Stimulated activated CD4-positive, alpha-beta T cell treated with anti-CD3 and anti-CD28 coated beads, Interleukin-4, amount 100 ng/mL, for 24 hours (primary cell): ENCODE results near the gene SEC31B.
A peak's percentile ranks its signal among the peaks of the same experiment; 100 is the strongest.

Experiments
- DNase-seq: peaks from one replicate; pipeline ENCODE4 v3.0.0-alpha.2; 2020

The SEC31B gene, protein sequence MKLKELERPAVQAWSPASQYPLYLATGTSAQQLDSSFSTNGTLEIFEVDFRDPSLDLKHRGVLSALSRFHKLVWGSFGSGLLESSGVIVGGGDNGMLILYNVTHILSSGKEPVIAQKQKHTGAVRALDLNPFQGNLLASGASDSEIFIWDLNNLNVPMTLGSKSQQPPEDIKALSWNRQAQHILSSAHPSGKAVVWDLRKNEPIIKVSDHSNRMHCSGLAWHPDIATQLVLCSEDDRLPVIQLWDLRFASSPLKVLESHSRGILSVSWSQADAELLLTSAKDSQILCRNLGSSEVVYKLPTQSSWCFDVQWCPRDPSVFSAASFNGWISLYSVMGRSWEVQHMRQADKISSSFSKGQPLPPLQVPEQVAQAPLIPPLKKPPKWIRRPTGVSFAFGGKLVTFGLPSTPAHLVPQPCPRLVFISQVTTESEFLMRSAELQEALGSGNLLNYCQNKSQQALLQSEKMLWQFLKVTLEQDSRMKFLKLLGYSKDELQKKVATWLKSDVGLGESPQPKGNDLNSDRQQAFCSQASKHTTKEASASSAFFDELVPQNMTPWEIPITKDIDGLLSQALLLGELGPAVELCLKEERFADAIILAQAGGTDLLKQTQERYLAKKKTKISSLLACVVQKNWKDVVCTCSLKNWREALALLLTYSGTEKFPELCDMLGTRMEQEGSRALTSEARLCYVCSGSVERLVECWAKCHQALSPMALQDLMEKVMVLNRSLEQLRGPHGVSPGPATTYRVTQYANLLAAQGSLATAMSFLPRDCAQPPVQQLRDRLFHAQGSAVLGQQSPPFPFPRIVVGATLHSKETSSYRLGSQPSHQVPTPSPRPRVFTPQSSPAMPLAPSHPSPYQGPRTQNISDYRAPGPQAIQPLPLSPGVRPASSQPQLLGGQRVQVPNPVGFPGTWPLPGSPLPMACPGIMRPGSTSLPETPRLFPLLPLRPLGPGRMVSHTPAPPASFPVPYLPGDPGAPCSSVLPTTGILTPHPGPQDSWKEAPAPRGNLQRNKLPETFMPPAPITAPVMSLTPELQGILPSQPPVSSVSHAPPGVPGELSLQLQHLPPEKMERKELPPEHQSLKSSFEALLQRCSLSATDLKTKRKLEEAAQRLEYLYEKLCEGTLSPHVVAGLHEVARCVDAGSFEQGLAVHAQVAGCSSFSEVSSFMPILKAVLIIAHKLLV

DNA sequence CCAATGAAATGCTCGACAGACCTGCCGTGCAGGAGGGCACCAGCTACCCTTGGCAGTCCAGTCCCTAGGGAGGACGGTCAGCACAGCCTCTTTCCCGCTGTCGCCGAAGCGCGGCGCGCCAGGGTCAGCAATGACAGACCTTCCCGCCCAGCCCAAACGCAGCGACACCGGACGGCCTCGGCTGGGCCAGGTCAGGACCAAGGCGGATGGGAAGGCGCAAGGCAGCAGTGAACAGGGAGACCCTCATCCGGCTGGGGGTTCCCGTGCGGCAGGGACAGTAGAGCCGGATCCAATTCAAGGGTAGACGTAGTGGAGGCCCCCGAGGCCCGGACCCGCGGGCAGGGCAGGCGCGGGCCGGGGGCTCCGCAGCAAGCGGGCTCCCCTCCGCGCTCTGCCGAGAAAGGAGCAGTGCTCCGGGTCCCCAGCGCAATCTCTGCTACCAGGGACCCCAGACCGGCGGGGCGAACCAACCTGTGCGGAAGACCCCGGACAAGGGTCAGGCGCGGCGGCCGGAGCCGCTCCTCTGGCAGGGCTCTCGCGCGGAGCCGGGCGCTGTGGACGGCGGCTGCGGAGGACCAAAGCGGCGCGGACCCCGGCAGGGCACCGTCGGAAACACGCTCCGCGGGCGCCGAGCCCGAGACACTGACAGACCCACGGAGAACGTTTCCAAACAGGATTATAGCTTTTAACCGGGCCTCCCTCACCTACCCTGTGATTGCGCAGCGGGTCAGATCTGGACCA is at the start of gene SEC31B:
TSS of gene SEC31B (minus strand) at position 551 of the 741 bp plus-strand sequence. CDS start 2,909 bp downstream, outside the sequence.
- no peak for DNase-seq

- no peak for DNase-seq
Observed at GRCh38 chr10:100568912-100569311, 49.3 kb upstream of the SEC31B start.

DNA sequence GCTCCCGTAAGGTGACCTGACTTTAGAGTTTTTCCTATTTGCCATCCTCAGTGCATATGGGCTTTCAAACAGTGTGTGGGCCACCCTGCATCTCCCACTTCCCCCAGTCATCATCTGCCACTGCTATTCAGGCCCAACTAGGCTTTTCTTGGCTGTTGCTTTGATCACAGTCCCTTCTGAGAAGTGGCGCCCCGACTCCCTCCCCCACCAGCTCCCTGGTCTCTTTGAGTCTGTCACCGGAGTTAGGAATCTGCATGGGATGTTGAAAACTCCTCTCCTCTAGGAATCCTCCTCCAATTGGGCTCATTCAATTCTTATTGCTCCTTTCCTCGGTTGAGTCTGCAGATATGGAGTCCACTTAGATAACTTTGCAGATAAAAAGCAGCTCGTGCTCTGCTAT is 48.2 kb upstream of the SEC31B start:
- no peak for DNase-seq

DNA sequence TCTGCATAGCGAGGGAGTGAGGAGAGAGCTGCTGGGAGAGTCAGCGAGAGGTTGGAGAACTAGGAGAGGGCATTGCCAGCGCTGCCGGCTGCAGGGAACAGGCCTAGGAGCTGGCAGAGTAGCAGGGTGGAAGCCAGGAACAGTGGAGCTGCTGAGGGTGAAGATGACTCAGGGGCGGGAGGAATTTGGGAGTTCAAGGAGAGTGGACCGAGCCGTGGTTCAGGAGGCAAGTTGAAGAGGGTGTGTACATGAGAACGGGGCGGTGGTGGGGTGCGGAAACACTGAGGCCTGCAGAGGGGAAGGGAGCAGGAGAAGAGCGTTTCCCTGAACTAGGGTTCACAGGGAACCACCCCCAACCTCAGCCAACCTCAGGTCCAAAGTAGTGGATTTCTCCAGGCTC is 47.6 kb upstream of the SEC31B start:
- no peak for DNase-seq

GRCh38 chr10:100566561-100566960 is 46.9 kb upstream of the SEC31B start:
- DNase-seq: no peak

- DNase-seq: no peak
Observed at GRCh38 chr10:100565206-100565985, 45.7 kb upstream of the SEC31B start.

- peak; percentile 82 for DNase-seq
Observed at GRCh38 chr10:100562008-100562672, 42.5 kb upstream of the SEC31B start.

DNA sequence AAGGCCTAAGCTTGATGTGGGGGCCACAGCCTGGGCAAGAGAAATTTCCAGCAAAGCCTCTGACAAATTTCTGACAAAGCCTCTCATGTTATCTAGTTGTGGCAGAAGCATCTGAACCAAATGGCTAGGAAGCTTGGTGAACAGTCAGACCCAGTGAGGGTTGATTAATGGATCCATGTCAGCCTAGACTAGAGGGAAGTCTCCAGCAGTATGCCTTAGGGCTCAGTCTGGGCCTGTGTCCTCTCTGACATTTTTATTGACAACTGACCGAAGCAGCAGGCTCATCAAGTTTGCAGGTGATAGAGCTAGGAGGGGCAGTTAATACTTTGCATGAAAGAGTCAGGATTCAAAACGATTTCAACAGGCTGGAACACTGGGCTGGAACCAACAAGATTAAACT is 41.3 kb upstream of the SEC31B start:
- no peak for DNase-seq

DNA sequence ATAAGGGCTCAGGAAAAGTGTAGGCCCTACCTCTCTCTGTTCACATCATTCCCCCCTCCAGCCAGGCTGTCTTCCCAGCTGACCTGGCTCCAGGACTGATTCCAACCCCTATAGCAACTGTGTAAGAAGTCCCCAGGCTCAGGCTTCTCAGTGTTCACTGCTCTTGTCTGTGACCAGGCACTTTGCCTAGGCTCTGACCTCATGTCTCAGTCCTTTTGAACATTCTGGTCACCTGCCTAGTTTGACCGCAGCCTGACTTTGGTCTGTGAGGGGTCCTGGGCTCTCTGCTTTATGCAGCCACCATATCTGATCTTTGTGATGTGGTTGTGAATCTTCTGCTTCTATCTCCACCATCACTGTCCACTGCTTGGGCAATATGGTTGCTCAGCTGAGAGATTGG is 40.6 kb upstream of the SEC31B start:
- no peak for DNase-seq

DNA sequence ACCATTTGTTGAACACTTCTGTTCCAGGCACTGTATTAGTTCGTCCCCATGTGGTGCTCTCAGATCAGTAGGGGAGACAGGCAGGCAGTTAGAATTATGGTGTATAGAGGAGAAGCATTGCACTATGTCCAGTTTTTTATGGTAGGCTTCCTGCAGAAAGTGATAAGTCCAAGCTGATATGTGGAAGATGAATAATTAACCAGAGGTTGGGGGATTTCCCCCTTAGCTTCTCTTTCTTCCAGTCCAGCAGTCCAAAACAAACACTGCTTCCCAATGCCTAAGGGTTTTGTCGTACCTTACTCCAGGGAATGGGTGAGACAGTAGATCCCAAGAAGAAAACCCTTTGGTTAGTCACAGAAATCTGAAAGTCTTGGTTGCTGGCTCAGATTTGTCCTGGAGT is 35.2 kb upstream of the SEC31B start:
- DNase-seq: no peak

DNA sequence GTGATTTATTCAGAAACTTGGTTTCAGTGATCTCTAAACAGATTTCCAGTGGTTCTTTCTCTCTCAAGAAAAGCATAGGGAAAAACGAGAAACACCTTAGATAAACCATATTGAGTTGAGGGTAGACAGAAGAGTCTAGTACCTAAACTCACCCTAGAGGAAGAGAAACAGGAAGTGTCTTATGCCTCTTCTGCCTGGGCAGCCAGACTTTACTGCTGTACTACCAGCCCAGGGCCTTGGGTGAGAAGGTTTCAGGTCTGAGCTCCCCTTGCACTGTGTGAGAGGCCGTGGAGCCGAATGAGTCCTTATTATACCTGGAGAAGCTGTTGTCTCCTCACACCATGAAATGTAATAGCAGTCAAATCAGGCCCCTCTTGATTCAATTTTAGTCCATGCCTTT is 34.3 kb upstream of the SEC31B start:
- no peak for DNase-seq

GRCh38 chr10:100551738-100552137 is 32.1 kb upstream of the SEC31B start:
- DNase-seq: no peak

GRCh38 chr10:100551196-100551595 is 31.5 kb upstream of the SEC31B start:
- DNase-seq: no peak

DNA sequence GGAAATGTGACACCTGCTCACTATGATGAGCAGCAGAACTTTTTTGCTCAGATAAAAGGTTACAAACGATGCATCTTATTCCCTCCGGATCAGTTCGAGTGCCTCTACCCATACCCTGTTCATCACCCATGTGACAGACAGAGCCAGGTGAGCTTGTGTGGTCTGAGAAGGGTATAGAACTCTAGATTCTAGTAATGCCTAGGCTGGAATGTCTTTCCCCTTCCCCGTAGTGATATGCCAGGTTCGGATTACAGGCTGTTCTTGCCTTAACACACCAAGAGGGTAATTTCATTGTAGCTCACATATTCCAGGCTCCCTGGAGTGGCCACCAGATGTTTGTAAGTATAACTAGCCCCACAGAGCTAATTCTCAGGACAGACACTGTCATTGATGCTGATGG is 25.3 kb upstream of the SEC31B start:
- DNase-seq: no peak

GRCh38 chr10:100537475-100537874 is 17.8 kb upstream of the SEC31B start:
- DNase-seq: no peak

- DNase-seq: peak; percentile 91
Observed at GRCh38 chr10:100535715-100536353, 16.2 kb upstream of the SEC31B start, which contains the start of gene HIF1AN. Gene HIF1AN (plus strand): TSS chr10:100535943. CDS start chr10:100535959, 16 bp downstream.

DNA sequence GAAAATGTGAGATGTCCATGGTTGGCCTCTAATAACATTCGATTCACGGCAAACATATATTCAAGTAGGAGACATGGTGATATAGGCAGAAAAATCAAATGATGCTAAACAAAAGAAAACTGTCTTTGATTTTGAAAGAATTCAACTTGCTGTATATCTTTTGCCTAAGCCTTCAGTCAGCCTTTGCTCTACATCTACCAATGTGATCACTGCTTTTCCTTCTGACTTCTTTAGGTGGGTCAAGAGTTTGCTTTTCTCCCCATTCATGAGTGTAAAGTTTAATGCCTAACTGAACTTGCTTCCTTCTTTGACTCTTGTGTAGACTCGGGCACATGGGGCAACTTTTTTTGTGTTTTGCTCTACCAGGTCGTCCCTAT is 15.7 kb upstream of the SEC31B start:
- no peak for DNase-seq

DNA sequence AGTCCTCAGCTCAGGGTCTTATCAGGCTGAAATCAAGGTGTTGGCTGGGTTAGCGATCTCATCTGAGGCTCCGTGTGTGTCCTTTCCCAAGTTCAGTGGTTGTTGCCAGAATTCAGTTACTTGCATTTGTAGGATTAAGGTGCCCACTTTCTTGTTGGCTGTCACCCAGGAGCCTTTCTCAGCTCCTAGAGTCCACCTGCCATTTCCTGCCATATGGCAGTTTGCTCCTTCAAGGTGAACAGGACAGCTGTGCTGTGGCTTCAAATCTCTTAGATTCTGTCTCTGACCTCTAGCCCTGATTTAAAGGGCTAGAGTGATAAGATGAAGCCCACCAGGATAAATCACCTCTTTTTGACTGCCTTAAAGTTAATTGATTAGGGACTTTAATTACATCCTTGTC is 15.1 kb upstream of the SEC31B start:
- DNase-seq: no peak

DNA sequence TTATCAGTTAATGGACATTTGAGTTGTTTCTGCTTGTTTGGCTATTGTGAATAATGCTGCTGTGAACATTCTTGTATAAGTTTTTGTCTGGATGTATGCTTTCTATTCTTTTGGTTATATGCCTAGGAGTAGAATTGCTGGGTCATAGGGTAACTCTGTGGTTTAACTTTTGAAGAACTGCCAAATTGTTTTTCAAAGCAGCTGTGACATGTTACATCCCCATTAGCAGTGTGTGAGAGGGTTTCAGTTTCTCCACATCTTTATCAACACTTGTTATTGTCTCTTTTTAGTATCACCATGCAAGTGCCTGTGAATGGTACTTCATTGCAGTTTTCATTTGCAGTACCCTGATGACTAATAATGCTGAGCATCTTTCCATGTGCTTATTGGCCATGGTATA is 12.1 kb upstream of the SEC31B start:
- DNase-seq: no peak

GRCh38 chr10:100529475-100530298 is 10.0 kb upstream of the SEC31B start, which contains the start of gene NDUFB8:
Gene NDUFB8 (minus strand): TSS chr10:100529871. CDS start chr10:100529851, 20 bp downstream.
- peak; percentile 92 for DNase-seq
